Measurements from ENCODE around the gene LCNL1.
"Not testable (repeated sequence)": the region's sequence is repeated elsewhere in the genome, so short reads cannot be mapped to it uniquely, and the experiment has no call there.

Gene LCNL1

DNA sequence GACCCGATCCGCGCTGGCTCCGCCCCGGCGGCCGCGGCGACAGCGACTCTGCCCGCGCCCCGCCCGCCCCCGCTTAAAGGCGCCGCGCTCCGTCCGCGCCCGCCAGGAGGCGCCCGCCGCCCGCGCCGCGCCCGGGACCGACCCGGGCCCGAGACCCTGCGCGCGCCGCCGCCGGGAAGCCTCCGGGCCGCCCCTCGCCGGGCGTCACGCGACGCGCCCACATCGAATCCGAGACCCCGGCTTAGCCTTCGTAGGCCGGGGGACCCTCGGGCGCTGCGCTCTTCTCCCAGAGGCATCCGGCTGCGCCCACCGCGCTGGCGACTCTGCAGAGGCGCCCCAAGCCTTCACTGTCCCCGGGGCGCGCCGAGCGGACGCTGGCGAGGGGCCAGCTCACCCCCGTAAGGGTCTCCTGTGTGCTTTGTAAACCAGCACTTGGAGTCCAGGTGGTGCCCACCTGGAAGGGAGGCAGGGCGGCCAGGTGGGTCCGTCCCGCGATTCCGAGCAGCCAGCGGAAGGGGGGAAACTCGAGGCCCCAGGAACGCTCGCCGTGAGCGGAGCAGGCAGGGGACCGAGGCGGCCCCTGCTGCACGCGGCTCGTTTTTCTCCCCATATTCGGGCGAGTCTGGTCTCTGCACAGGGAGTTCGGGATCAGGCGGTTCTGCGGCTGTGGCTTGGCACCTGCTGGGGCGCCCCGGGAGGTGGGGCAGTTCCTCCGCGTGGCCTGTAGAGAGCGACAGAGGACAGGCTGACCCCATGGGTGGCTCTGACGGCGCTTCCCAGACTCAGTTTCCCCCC, 45.7 kb downstream of the LCNL1 start:
- H3K4me3 ChIP-seq, result peak overlapping the region; percentile 65 to 84 (median 74)
- peak overlapping the region; percentile 75 to 92 (median 88) for H3K9ac ChIP-seq
- H3K27ac ChIP-seq, result peak overlapping the region in 10 of 11 experiments; percentile 41 to 98 (median 94); a peak in 20 of 22 replicates
- peak overlapping the region; percentile 91 to 100 (median 98) for H3K4me2 ChIP-seq
- TF ChIP-seq Cebpa-rat (IDR thresholded peaks at IDR 0.05), result no peak
- H3K27me3 ChIP-seq, result no peaks in the 10 kb centered on the region
- H3K4me1 ChIP-seq, result peaks cover 50 to 94% (median 79%) of the 10 kb centered on the region in 10 experiments
- H3K36me3 ChIP-seq, result peaks cover 0 to 31% (median 7%) of the 10 kb centered on the region in 11 experiments; a peak in 9 of 22 replicates
- H3K9me3 ChIP-seq (replicated peaks in 1 of 11), result no peaks in the 10 kb centered on the region
- H4K20me1 ChIP-seq, result peaks cover 3 to 56% (median 42%) of the 10 kb centered on the region in 11 experiments; a peak in 18 of 22 replicates

DNA sequence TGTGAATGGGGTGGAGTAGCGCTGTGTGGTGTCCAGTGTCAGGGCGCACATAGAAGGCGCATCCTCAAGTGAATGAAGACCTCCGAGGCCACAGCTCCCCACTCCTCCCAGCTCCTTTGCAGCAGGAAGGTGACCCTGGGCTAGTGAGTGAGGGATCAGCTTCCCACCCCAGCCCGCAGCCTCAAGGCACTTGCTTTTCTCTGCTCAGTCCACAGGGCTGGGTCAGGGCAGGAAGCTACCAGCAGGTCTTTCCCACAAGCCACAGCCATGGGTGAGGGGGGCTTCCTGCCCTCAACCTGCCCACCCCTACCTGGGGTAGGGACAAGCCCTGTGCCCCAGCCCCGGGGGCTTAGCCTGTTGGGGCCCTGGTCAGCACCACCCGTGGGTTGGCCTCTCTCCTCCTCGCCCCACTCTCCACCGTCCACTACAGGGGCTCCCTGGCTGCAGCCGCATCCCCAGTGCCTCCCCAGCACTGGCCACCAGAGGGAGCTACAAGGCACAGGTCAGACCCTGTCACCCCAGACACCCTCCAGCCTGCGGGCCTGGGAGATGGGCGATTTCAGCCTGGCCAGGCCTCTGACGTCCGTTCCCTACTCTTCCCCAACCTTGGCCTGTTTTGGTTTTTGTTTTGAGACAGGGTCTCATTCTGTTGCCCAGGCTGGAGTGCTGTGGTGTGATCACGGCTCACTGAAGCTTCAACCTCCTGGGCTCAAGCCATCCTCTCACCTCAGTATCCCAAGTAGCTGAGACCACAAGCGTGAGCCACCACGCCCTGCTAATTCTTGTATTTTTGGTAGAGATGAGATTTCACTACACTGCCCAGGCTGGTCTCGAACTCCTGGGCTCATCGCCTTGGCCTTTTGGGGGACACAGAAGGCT, 46.5 kb downstream of the LCNL1 start:
- Histone ChIP-seq H3K4me3 (peak overlapping the region; percentile 65 to 84 (median 74)), H3K27me3 (no peaks in the 10 kb centered on the region), H3K4me1 (peaks cover 50 to 96% (median 82%) of the 10 kb centered on the region in 10 experiments), H3K36me3 (peaks cover 0 to 24% (median 7%) of the 10 kb centered on the region in 11 experiments; a peak in 9 of 22 replicates), H3K9me3 (replicated peaks in 1 of 11) (no peaks in the 10 kb centered on the region), H4K20me1 (peaks cover 3 to 48% (median 34%) of the 10 kb centered on the region in 11 experiments; a peak in 18 of 22 replicates), H3K27ac (peak overlapping the region; percentile 64 to 98 (median 93)), H3K9ac (peak overlapping the region; percentile 76 to 92 (median 88)), H3K4me2 (peak overlapping the region; percentile 91 to 100 (median 98))
- TF ChIP-seq Cebpa-rat (IDR thresholded peaks at IDR 0.05), result no peak

DNA sequence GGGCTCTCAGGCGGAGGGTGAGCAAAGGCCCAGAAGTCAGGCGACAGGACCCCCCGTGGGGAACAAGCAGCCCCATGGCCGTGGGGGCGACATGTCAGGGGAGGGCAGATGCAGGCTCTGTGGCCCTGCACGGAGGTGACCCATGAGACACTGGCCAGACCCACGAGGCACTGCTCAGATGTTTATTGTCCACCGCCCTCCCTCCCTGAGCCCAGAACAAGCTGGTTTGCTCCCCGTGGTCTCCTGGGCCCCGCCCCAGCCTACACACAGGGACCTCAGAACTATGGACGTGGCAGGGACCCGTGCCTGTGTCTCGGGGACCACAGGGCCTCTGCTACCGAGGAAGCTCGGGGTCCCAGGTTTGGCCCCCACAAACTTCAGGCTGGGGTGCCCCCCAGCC, 47.2 kb downstream of the LCNL1 start:
- peak overlapping the region; percentile 76 to 92 (median 88) for H3K9ac ChIP-seq
- peak overlapping the region; percentile 91 to 100 (median 98) for H3K4me2 ChIP-seq
- peaks cover 3 to 44% (median 31%) of the 10 kb centered on the region in 11 experiments; a peak in 18 of 22 replicates for H4K20me1 ChIP-seq
- H3K27ac ChIP-seq, result peak overlapping the region; percentile 64 to 98 (median 93)
- H3K9me3 ChIP-seq (replicated peaks in 1 of 11), result no peaks in the 10 kb centered on the region
- no peaks in the 10 kb centered on the region for H3K27me3 ChIP-seq
- H3K36me3 ChIP-seq, result peaks cover 0 to 24% (median 7%) of the 10 kb centered on the region in 11 experiments; a peak in 9 of 22 replicates
- peaks cover 51 to 96% (median 85%) of the 10 kb centered on the region in 10 experiments for H3K4me1 ChIP-seq
- TF ChIP-seq Cebpa-rat (IDR thresholded peaks at IDR 0.05), result no peak
- H3K4me3 ChIP-seq, result peak overlapping the region; percentile 65 to 84 (median 74)

DNA sequence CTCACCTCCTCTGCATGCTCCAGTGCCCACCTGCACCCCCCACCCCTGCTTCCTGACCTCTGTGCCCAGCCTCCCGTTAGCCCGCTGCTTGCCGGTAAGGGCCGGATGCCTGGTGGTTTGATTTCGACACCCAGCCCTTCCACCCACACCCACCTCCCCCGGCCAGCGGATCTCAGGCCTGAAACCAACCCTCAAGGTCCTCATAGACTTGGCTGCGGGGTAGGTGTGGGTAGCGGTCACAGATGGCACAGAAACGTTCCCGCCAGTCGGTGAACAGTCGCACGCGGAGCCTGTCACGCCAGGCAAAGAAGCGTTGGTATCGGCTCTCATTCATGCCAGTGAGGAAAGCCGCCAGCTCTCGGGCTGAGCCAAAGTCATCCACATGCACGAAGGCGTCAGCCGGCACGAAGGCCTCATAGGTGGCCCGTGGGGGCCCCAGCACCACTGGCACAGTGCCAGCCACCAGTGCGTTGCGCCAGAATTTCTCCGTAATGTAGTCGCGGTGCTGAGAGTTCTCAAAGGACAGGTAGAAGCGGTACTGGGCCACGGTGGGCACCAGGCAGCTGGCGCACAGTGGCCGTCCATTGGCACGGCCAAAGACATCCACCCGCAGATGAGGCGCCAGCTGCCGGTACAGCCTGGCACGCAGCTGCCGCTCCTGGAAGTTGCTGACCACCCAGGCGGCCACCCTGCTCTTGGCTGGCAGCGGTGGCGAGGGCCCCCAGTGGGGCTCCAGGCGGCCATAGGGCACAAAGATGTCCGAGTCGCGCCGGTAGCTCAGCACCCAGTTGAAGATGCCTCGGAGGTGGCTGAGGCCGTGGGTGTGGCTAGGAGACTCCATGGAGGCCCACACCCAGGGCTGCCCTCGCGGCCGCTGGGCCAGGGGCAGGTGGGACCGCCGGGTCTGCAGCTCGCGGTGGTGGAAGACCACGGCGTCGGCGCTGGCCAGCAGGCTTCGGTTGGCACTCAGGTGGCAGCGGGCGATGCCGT, 48.0 kb downstream of the LCNL1 start:
- Histone ChIP-seq H3K27me3 (no peaks in the 10 kb centered on the region), H3K4me2 (peak overlapping the region; percentile 91 to 100 (median 98)), H3K27ac (peak overlapping the region; percentile 64 to 98 (median 93)), H3K36me3 (peaks cover 0 to 29% (median 11%) of the 10 kb centered on the region in 11 experiments; a peak in 12 of 22 replicates), H3K4me1 (peaks cover 51 to 96% (median 85%) of the 10 kb centered on the region in 10 experiments), H3K9me3 (replicated peaks in 1 of 11) (no peaks in the 10 kb centered on the region), H4K20me1 (peaks cover 9 to 44% (median 31%) of the 10 kb centered on the region in 11 experiments; a peak in 19 of 22 replicates), H3K4me3 (peak overlapping the region; percentile 65 to 84 (median 74); a peak in 19 of 20 replicates), H3K9ac (peak overlapping the region; percentile 76 to 92 (median 88))
- TF ChIP-seq Cebpa-rat (IDR thresholded peaks at IDR 0.05), result peak in 9 of 11 experiments; percentile 41 to 87 (median 76); a peak in 16 of 22 replicates

DNA sequence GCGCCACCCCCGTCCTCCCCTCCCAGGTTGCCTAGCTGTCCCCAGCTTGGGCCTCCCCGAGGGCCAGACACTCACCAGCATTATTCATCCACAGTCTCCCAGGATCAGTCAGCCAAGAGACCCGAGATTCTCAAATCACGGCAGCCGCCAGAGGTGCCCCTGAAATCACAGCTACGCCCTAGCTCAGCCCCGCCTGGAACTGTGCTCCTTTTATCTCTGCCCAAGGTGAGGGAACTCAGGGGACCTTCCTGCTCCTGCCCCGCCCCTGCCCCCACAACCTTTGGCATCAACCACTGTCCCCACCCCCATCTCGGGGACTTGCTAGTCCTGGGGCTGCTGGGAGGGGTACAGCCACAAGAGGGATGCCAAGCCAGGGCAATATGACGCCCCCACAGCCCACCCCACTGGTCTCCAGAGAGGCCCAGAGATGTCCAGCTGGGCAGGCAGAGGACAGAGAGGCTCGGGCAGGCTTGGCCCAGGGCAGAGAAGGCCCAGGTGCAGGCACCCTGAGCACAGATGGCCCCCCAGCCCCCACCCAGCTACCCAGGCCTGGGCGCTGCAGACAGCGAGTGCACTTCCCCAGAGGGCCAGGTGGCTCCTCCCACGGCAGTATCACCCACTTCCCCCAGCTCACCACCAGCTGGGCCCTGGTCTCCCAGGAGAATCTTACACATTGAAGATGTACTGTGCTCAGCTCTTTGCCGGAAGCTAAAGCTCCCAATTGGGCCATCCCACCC, 49.3 kb downstream of the LCNL1 start, which contains the start of gene FUT7:
Gene FUT7, minus strand, starts transcription at position 185 of the 737 bp plus-strand sequence. Its CDS starts 97 bp downstream, at position 88.
- no peak for TF ChIP-seq Cebpa-rat (IDR thresholded peaks at IDR 0.05)
- no peaks in the 10 kb centered on the region for H3K27me3 ChIP-seq
- H3K4me1 ChIP-seq, result peaks cover 51 to 89% (median 80%) of the 10 kb centered on the region in 10 experiments
- H3K27ac ChIP-seq, result peak within 1 kb of the TSS; percentile 64 to 98 (median 93)
- peaks cover 0 to 42% (median 20%) of the 10 kb centered on the region in 11 experiments; a peak in 19 of 22 replicates for H3K36me3 ChIP-seq
- H3K9ac ChIP-seq, result peak within 1 kb of the TSS; percentile 76 to 92 (median 88)
- H3K4me2 ChIP-seq, result peak within 1 kb of the TSS; percentile 91 to 100 (median 98)
- H3K4me3 ChIP-seq, result peak within 1 kb of the TSS; percentile 65 to 84 (median 74)
- H4K20me1 ChIP-seq, result peaks cover 5 to 44% (median 31%) of the 10 kb centered on the region in 11 experiments; a peak in 19 of 22 replicates
- H3K9me3 ChIP-seq (replicated peaks in 1 of 11), result no peaks in the 10 kb centered on the region

DNA sequence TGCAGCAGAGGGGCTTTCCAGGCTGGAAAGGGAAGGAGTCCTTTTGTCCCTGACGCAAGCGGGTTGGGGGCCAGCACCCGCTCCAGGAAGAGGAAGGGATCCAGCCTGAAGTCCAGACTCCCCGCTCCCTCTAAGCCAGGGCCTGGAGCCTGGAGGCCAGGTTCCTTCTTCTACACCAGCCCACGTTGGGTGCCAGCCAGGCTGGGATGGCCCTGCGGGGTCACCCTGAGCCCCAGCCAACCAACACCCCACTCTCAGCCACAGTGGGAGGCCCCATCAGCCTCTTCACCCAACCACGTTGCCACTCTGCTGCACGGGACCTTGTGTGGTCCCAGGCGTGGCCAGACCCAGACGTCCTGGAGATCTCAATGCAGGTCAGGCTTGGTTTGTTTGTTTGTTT, 50.1 kb downstream of the LCNL1 start:
- TF ChIP-seq Cebpa-rat (IDR thresholded peaks at IDR 0.05), result no peak
- Histone ChIP-seq H3K4me2 (peak overlapping the region; percentile 91 to 100 (median 98)), H3K27ac (peak overlapping the region; percentile 64 to 98 (median 93)), H3K27me3 (no peaks in the 10 kb centered on the region), H3K4me3 (peak overlapping the region; percentile 46 to 84 (median 74)), H3K9me3 (replicated peaks in 1 of 11) (no peaks in the 10 kb centered on the region), H3K36me3 (peaks cover 7 to 50% (median 27%) of the 10 kb centered on the region in 11 experiments; a peak in 20 of 22 replicates), H4K20me1 (peaks cover 0 to 44% (median 32%) of the 10 kb centered on the region in 11 experiments; a peak in 18 of 22 replicates), H3K4me1 (peaks cover 44 to 83% (median 74%) of the 10 kb centered on the region in 10 experiments), H3K9ac (peak overlapping the region; percentile 76 to 92 (median 88))

DNA sequence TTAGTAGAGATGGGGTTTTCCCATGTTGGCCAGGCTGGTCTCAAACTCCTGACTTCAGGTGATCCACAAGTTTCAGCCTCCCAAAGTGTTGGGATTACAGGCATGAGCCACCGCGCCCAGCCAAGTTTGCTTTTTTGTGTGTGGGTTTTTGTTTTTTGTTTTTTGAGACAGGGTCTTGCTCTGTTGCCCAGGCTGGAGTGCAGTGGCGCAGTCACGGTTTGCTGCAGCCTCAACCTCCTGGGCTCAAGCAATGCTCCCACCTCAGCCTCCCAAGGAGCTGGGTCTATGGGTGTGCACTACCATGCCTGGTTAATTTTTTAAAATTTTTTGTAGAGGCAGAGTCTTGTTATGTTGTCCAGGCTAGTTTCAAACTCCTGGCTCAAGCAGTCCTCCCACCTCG, 50.7 kb downstream of the LCNL1 start:
- H3K36me3 ChIP-seq, result peaks cover 13 to 56% (median 33%) of the 10 kb centered on the region in 11 experiments
- H4K20me1 ChIP-seq, result peaks cover 0 to 47% (median 35%) of the 10 kb centered on the region in 11 experiments; a peak in 18 of 22 replicates
- H3K4me1 ChIP-seq, result peaks cover 42 to 81% (median 74%) of the 10 kb centered on the region in 10 experiments
- not testable (repeated sequence) for H3K27me3 ChIP-seq; H3K9me3 ChIP-seq (replicated peaks in 1 of 11)
- H3K27ac ChIP-seq, result peak overlapping the region in 10 of 11 experiments; percentile 72 to 98 (median 94); a peak in 20 of 22 replicates
- H3K9ac ChIP-seq, result peak overlapping the region; percentile 76 to 92 (median 88)
- peak overlapping the region; percentile 46 to 84 (median 74); a peak in 19 of 20 replicates for H3K4me3 ChIP-seq
- H3K4me2 ChIP-seq, result peak overlapping the region; percentile 91 to 100 (median 98)
